ENCODE measurements around the gene DCPS.
A peak's percentile ranks its signal among the peaks of the same experiment; 100 is the strongest.
"Not testable (repeated sequence)": the region's sequence is repeated elsewhere in the genome, so short reads cannot be mapped to it uniquely, and the experiment has no call there.

DCPS gene

DNA sequence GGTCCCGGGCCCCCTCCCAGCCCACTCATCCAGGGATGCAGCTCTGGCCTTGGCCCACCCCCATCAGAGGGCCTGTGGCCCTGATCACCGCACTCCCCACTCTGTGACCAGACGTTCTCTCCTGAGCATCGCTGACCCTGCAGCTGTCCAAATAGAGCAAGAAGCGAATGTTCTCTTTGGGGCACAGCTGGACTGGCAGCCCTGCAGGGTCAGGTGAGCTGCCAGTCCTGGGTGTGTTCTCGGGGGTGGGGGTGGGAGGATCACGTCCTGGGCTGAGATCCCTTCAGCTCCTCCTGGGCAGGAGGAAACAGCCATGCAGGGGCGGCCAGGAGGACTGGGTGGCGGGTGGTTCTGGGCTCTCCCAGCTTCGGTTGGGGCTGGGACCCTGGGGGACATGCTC is 78.1 kb downstream of the DCPS start:
- DNase-seq, result not testable (repeated sequence)

DNA sequence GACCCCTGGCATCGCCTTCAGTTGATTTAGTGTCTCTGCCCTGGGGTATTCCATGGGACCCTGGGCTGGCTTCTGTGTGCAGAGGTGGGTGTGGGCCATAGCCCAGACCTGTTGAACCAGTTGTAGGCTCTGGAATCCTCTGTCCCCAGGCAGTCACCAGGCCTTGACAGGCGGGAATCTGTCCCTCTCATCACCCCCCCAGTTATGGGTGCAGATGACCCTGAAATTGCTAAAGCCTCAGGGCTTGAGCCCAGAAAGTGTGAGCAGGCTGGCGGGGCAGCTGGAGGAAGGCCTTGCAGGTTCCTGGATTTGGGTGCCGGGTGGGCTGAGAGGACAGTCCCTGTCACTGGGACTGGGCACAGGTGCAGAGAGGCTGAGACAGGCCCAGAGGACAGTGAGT is 78.8 kb downstream of the DCPS start:
- not testable (repeated sequence) for DNase-seq

DNA sequence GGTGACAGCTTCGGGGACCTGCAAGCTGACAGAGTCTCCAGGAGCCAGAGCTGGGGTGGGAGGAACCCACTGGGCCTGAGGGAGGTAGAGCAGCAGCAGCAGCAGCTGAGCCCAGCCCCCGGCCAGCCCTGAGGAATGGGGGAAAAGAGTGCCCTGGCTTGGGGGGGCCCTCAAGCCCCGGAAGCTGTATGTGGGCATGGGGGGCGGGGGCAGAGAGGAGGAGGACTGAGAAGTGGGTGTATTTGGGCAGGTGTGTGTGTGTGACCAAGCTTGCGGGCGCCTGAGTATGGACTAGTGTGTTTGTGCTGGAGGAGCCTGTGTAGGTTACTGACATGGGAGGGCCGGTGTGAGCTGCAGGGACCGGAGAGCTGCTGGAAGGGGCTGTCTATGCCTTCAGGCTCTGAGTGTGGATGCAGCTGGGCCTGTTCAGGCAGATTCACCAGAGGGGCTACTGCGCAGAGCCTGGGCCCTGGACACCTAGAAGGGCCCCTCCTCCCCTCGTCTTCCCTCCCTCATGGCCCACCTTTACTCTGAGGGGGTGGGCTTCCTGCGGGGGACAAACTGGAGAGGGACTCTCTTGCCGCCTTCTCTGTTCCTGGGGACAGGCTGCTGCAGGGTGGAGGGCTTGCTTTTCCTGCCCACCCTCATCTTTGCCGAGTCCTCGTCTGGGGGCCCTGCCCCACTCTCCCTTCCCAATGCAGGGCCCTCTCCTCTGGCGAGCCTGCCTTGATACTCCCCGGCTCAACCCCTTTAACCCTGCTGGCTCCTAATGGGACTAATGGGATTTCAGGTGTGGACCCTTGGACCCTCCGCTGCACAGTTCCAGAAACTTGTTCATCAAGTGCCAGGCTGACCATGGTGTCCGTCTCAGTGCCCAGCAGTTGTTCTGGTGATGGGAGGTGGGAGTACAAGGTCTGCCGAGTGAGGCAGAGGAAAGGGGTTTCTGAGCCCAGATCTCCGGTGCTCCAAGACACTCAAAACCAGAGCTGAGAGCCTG is 79.8 kb downstream of the DCPS start:
- no peak for DNase-seq

DNA sequence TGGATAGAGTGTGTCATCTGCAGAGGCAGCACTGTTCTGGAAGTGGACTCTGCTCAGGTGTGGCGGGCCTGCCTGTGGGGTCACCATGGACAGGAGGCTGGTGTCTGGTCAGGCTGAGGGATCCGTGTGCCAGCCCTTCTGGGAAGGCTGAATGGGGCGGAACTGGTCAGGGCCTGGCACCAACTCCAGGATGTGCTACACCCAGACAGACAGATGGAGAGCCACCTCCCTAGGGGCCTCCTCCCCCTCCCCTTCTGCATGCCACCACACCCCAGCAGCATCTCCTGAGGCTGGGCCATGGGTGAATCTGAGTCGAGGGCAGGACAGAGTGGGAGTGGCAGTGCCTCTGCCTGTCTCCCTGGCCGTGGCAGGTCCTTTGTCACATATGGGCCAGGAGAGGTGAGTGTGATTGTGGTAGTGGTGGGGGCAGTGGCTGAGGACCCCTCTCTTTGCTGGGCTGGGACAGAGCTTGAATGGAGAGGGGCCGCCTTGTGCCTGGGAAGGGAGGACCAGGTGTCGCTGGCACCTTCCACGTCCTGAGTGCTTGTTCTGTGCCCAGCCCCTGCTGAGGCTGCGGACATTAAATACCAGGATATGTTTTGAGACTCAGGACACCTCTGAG is 80.7 kb downstream of the DCPS start:
- DNase-seq, result no peak

DNA sequence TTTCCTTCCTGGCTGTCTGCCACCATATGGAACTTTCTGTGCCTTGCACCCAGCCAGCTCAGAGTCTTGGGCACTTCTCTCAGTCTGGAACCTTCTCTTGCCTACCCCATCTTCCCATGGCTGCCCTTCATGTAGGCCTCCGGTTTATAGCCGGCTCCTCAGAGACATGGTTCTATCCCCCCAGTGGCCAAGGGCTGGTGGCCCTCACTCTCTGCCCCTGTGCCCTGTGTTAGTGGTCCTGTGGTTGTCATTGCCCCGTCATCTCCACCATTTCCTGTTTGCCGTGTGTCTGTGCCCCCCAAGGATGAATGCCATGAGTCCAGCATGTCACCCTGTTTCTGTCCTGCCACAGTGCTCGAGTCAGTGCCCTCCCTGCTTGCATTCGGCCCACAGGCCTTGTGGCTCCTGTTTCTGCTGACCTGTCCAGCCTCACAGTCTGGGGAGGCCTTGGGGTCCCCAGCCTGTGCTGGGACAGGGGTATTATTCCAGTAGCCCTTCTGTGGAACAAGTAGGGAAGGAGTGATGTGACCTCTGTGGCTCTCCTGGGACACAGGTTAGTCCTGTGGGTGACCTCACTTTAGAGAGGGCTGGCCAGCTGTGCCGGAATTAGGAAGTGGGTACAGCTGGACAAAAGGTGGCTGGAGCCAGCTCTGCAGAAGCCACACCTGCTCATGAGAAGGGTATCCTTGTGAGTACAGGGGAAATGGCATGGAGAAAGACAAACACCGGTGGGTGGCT is 82.3 kb downstream of the DCPS start:
- DNase-seq, result no peak

DNA sequence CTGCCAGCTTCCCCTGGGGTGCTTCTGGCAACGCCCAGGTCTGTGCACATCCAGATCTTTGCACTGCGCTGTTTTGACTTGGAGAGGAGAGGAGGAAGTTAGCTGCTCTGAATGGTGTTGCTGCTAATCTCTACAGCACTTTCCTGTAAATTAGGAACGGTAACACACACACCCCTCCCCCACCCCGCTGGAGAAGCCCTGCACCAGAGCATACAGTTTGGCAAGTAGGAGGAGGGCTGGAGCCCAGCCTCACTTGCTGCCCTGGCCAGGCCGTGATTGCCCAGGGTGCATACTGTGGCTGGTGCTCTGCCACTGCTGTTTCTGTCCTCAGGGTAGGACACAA is 82.8 kb downstream of the DCPS start:
- DNase-seq, result not testable (repeated sequence)

DNA sequence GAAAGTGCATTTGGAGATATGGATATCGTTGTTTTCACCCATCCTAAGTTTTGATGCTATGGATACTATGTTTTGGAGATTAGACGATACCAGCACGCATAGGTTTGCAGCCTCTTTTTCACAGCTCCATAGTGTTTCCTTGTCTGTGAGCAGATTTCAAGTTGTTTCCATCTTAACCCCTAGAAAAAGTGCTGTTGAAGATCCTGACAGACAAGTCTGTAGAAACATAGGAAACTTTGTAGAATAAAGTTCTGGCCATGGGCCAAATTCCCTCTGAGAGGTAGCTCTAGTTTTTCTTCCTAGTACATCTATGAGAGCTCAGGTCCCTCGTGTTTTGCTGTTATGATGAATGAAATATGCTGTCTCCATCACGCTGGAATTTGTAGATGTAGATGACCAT is 84.0 kb downstream of the DCPS start:
- no peak for DNase-seq

DNA sequence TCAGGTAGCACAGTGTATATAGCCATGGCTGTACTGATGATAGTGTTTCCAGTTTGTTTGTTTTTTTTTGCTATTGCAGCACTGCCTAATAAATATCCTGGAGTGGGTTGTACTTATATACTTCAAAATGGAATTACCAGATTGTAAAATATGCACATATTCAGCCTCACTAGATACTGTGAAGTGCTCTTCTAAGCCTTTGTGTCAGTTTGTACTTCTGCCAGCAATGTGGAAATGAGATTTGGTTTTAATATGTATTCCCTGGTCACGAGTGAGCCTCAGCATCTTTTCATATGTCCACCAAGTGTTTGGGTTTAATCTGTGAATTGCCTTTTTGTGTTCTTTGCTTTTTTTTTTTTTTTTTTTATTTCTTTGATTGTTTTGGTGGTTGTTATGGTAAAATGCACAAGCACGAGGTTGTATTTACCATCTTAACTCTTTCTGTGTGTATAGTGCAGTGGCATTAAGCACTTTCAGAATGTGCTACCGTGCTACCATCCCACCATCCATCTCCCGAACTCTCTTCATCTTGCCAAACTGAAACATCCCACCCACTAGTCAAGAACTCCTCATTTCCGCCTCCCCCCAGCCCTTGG is 86.5 kb downstream of the DCPS start:
- peak in 1 of 51 donors; percentile 16 for DNase-seq

DNA sequence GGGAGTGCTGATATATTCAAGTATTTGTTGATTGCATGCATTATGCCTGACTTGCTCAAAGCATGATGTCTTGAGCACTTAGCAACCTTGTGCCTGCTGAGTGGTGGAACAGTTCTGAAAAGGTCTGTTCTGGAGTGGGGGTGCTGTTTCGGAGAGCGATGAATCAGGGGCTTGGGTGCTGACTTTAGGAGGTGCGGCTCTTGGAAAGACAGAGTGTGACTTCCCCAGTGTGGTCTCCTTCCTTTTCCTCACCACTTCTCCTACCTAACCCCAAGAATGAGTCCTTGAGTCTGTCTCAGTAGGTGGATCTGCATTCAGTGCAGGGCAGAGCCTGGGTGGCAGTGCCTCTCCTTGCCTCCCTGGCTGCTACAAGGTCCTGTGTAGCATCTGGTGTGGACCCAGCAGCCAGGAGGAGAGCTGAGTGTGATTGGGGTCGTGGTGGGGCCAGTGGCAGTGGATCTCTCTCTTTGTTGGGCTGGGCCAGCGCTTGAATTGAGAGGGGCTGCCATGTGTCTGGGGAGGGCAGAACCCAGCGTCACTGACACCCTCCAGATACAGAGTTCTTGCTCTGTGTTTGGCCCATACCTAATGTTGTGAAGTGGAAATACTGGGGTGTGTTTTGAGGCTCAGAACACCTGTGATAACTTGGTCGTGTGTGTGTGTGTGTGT is 87.6 kb downstream of the DCPS start:
- DNase-seq, result no peak

DNA sequence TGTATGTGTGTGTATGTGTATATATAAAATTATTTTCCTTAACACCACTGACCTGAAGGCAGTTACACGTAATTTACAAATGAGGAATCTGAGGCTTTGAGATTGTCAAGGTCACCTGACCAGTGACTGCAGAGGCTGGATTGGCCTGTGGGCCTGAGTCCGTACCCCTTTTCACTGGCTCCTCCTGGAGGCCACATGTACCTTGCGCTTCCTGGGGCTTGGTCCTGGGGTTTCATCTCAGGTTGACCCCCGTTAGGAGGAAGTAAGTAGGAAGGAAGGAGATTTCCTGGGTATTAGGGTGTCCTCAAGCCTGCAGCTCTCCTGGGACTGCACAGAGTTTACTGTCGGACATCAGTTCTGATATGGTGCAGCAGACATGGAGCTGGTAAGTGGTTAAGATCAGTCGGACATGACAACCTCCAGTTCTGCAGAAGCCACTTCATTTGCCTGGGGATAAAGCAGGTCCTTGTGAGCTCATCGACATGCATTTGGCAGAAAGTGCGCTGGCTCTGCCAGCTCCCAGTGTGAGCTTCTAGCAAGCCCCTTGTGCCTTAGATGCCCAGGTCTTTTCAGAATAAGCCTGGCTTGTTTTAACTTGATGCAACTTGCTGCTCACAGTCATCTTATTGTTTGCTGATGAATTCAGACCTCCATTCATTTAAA is 88.2 kb downstream of the DCPS start:
- peak in 29 of 51 donors; percentile 10 to 68 (median 38) for DNase-seq

DNA sequence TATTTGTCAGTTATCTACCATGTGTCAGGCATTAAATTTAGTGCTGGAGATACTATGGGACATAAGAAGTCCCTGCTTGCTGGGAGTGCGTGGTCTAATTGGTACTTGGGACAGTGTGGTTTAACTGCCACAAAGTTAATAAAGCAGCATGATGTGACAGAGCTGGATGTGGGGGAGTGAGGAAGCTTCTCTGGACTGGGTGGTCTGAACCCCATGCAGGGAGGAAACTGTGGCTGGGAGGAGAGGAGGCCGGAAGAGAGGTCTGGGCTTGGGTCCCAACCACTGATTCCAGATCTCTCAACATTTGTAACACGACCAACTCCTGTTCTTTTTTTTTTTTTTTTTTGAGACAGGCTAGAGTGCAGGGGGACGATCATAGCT is 88.8 kb downstream of the DCPS start:
- no peak for DNase-seq

DNA sequence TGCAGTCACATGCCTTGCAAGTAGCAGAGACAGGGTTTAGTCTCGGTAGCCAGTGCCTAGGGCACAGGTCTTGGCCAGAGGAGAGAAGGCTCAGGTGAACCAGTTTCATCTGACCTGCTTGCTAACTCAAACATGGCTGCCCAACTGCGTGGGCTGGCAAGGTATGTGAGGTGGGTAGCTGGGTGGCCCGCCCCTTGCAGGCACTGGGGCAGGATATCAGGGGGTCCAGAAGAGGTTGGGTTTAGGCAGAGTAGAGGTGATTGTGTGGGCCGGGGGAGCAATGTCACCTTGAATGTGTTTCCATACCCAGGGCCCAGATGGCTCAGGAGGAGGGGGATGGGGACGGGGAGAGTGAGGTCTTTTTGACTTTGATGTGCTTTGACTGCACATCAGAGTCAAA is 89.3 kb downstream of the DCPS start:
- DNase-seq, result no peak

DNA sequence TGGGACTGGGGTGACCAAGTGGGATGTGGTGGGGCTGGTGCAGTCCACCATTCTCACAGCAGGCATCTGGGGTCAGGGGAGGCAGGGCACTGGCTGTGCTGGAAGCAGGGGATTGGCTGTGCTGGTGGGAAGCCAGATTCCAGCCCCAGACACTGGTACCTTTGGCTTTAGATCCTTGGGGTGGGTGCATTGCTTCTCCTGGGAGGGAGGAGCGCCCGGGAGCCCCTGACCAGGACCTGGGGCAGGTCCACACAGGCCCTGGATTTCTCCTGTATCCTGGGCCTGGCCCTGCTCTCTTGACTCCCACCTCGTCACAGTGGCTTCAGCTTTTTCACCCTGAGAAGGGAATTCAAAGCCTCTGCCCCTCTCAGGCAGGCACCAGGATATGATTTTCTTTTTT is 90.2 kb downstream of the DCPS start:
- DNase-seq, result no peak

DNA sequence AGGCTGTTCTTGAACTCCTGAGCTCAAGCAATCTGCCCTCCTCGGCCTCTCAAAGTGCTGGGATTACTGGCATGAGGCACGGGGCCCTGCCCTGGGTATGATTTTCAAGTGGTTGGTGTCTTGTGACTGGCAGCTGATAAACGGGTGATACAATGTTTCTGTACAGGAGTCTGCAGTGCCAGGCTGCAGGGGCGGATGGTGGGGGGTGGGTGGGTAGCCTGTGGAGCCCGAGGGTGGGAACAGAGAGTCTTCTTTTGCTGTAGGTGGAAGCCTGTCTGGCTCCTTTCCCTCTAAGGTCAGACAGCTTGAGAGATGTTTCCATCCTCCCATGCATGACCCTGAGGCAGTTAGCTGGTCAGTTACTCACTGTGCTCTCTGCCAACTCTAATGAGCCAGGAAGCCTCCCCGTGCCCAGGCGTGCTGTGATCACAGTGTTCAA is 90.8 kb downstream of the DCPS start:
- peak in 13 of 51 donors; percentile 7 to 48 (median 32) for DNase-seq
